GM21825 (cell line): ENCODE data around the gene CREB3L4.
"Not testable (repeated sequence)": the region's sequence is repeated elsewhere in the genome, so short reads cannot be mapped to it uniquely, and the experiment has no call there.

Experiments
- ATAC-seq: cut with Tn5 transposase; IDR thresholded peaks from one replicate; pipeline ENCODE4 v1.9.1; 2021; ENCODE audit warnings: mild to moderate bottlenecking, moderate library complexity; ENCODE audit not compliant: unreplicated experiment

The CREB3L4 gene

GRCh38 chr1:153958111-153958960 lies 9.4 kb upstream of the CREB3L4 start, which contains the start of gene CRTC2:
TSS of gene CRTC2 (minus strand) at chr1:153958612. CDS start at chr1:153958497, 115 bp downstream.
- ATAC-seq, result peak; percentile 71

GRCh38 chr1:153958961-153959260 lies 8.8 kb upstream of the CREB3L4 start:
- no peak for ATAC-seq

- no peak for ATAC-seq
These were observed 8.2 kb upstream of the CREB3L4 start for GRCh38 chr1:153959454-153959853.

- no peak for ATAC-seq
These were observed 7.5 kb upstream of the CREB3L4 start for GRCh38 chr1:153960206-153960605.

GRCh38 chr1:153961421-153961820 lies 6.3 kb upstream of the CREB3L4 start:
- ATAC-seq, result no peak

- ATAC-seq, result no peak
These were observed 5.3 kb upstream of the CREB3L4 start for GRCh38 chr1:153962088-153963029.

- peak; percentile 42 for ATAC-seq
These were observed 4.5 kb upstream of the CREB3L4 start, which contains the start of gene SLC39A1 for GRCh38 chr1:153963030-153963849. TSS of gene SLC39A1 (minus strand) at chr1:153963537. CDS start at chr1:153962715, 822 bp downstream.

GRCh38 chr1:153963850-153964331 lies 3.8 kb upstream of the CREB3L4 start:
- peak; percentile 3 for ATAC-seq

- no peak for ATAC-seq
These were observed 280 bp downstream of the CREB3L4 start for GRCh38 chr1:153968000-153968363.

GRCh38 chr1:153968408-153968807 lies 706 bp downstream of the CREB3L4 start:
- ATAC-seq, result no peak

GRCh38 chr1:153968972-153969371 lies 1.3 kb downstream of the CREB3L4 start:
- no peak for ATAC-seq

- ATAC-seq, result no peak
These were observed 2.6 kb downstream of the CREB3L4 start for GRCh38 chr1:153970346-153970745.

GRCh38 chr1:153973071-153973470 lies 5.4 kb downstream of the CREB3L4 start:
- no peak for ATAC-seq

GRCh38 chr1:153973525-153973924 lies 5.8 kb downstream of the CREB3L4 start:
- ATAC-seq, result no peak

- no peak for ATAC-seq
These were observed 9.1 kb downstream of the CREB3L4 start for GRCh38 chr1:153976819-153977249.

GRCh38 chr1:153977250-153978240 lies 9.8 kb downstream of the CREB3L4 start, which contains the start of gene JTB:
TSS of gene JTB (minus strand) at chr1:153977674. CDS start at chr1:153977252, 422 bp downstream.
- ATAC-seq, result peak; percentile 66

GRCh38 chr1:153978274-153978909 lies 10.7 kb downstream of the CREB3L4 start:
- ATAC-seq, result no peak

- not testable (repeated sequence) for ATAC-seq
These were observed 11.4 kb downstream of the CREB3L4 start for GRCh38 chr1:153979091-153979490.

GRCh38 chr1:153981735-153982134 lies 14.0 kb downstream of the CREB3L4 start:
- not testable (repeated sequence) for ATAC-seq
